Mucosa of rectum (tissue), 2 donors: Measurements from ENCODE around the gene MALRD1.

ENCODE experiments used
- H3K27ac ChIP-seq, 2 donors: one replicate each; pipeline ENCODE4 v1.7.0; 2013; ENCODE audit warnings: inconsistent platforms in 2 of 2, low read depth in 2 of 2, low read length in 2 of 2
- H3K27me3 ChIP-seq, 2 donors: one replicate each; pipeline ENCODE4 v1.7.0; 2013; ENCODE audit warnings: low read length in 2 of 2; ENCODE audit not compliant: control insufficient read depth in 2 of 2, insufficient read depth in 2 of 2
- H3K36me3 ChIP-seq, 2 donors: one replicate each; pipeline ENCODE4 v1.7.0; 2013; ENCODE audit warnings: low read length in 2 of 2; ENCODE audit not compliant: control insufficient read depth in 2 of 2, insufficient read depth in 2 of 2
- H3K4me1 ChIP-seq, 2 donors: one replicate each; pipeline ENCODE4 v1.7.0; 2013; ENCODE audit warnings: low read length in 2 of 2, mild to moderate bottlenecking in 1 of 2; ENCODE audit not compliant: control insufficient read depth in 2 of 2, insufficient read depth in 2 of 2
- H3K4me3 ChIP-seq, 2 donors: one replicate each; pipeline ENCODE4 v1.7.0; 2013; ENCODE audit warnings: low read length in 2 of 2
- H3K9ac ChIP-seq, 2 donors: one replicate each; pipeline ENCODE4 v1.7.0; 2013; ENCODE audit warnings: low read length in 2 of 2, low read depth in 1 of 2, mild to moderate bottlenecking in 1 of 2
- H3K9me3 ChIP-seq, 2 donors: one replicate each; pipeline ENCODE4 v1.7.0; 2013; ENCODE audit warnings: low read length in 2 of 2; ENCODE audit not compliant: control insufficient read depth in 2 of 2
- donor health status: healthy.
- donor health status: Normal muscosa, but diverticular disease.

MALRD1 gene

DNA sequence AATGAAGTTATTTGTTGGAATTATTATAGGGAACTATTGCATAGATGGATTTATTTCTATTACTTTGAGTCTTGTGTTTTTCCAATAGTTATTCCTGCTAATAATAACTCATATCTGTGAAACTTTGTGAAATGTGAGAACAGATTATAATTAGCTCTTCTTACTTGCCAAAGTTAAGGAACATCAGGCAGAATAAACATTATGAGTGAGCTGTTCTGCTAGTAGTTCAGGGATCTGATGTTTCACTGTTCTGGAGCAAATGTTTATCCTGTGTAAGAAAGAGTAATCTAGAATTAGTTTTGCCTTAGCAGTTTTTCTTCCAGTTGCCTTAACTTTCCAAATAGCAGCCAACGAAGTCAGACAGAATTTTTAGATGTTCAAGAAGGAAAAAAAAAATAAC lies 522.4 kb downstream of the MALRD1 start:
- H3K9me3 ChIP-seq = no peaks in the 10 kb centered on the region
- H3K27me3 ChIP-seq = no peaks in the 10 kb centered on the region
- no peaks in the 10 kb centered on the region for H3K4me1 ChIP-seq
- H3K9ac ChIP-seq = no peak overlapping the region
- H3K4me3 ChIP-seq = no peak overlapping the region
- no peak overlapping the region for H3K27ac ChIP-seq
- no peaks in the 10 kb centered on the region for H3K36me3 ChIP-seq

DNA sequence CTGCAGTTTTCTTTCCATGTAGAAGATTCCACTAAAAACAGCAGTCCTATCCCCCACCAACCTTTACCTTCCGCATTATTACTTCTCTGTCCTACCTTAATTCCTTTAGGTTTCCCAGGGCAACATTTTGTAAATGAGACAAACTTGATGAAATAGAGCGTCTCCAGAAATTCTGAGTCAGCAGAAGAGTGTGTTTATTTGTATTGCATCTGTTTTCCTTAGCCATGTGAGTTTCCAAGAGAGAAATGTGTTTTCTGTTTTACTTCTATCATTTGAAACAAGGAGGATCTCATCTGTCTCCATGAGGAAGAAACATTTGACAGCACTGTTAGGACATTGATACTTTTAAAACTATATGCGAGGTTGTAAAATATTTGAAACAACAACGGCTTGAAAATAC lies 523.5 kb downstream of the MALRD1 start:
- Histone ChIP-seq H3K4me3 (no peak overlapping the region), H3K36me3 (no peaks in the 10 kb centered on the region), H3K27me3 (no peaks in the 10 kb centered on the region), H3K27ac (no peak overlapping the region), H3K9ac (no peak overlapping the region), H3K4me1 (no peaks in the 10 kb centered on the region), H3K9me3 (no peaks in the 10 kb centered on the region)

DNA sequence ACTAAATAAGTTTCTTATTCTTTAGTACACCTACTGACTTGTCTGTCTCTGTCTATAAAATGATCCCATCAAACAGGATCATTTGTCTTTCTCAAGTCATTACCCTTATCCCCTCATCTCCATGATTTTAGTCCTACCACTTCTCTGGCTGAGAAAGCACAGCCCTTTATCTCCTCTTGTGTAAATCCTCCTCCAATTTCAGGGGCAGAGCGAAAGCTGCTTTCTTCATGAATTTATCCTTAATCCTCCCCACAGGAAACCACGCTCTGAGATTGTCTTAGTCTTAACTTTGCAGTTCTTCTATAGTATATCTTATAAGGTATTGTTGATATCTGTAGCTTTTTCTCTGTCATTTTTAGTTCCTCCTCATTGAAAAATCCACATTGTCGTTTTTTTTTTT lies 528.0 kb downstream of the MALRD1 start:
- Histone ChIP-seq H3K4me3 (no peak overlapping the region), H3K9me3 (no peaks in the 10 kb centered on the region), H3K27ac (no peak overlapping the region), H3K4me1 (no peaks in the 10 kb centered on the region), H3K27me3 (no peaks in the 10 kb centered on the region), H3K36me3 (no peaks in the 10 kb centered on the region), H3K9ac (no peak overlapping the region)

DNA sequence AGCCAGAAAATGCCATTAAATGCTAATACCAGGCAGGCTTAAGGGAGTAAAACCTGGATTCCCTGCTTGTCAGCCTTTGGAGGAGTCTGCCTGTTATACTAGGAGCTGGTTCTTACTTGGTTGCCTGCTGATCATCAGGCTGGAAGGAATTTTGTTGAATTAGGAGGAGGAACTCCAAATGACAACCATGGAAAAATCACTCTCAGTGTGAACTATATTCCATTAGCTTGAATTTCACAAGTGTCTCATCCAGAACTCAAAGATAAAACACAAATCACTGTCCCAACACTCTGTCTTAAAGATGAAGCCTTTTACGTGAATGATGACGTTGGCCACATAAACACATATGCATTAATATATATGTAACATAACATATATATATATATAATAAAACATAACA lies 528.8 kb downstream of the MALRD1 start:
- no peaks in the 10 kb centered on the region for H3K36me3 ChIP-seq
- no peaks in the 10 kb centered on the region for H3K9me3 ChIP-seq
- H3K4me3 ChIP-seq = no peak overlapping the region
- no peaks in the 10 kb centered on the region for H3K27me3 ChIP-seq
- no peak overlapping the region for H3K27ac ChIP-seq
- H3K9ac ChIP-seq = no peak overlapping the region
- H3K4me1 ChIP-seq = no peaks in the 10 kb centered on the region

DNA sequence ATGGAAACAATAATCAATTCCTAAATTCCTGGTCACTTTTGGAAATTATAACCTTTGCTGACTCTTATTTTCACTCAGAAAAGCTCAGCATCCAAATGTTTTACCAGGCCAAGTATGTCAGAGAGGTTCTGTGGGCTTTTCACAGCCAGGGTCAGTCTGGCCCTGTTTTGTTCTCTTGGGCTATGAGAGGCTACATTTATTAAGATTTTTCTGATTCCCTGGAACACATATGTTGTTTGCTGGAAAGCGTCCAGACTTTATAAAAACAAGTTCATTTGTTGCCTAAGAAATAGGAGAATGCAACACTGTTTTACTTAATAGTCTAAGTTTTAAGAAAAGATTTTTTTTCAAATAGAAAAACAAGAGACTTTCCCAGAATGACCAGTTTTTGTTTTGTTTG lies 529.2 kb downstream of the MALRD1 start:
- Histone ChIP-seq H3K27me3 (no peaks in the 10 kb centered on the region), H3K9ac (no peak overlapping the region), H3K36me3 (no peaks in the 10 kb centered on the region), H3K4me3 (no peak overlapping the region), H3K4me1 (no peaks in the 10 kb centered on the region), H3K9me3 (no peaks in the 10 kb centered on the region), H3K27ac (no peak overlapping the region)

DNA sequence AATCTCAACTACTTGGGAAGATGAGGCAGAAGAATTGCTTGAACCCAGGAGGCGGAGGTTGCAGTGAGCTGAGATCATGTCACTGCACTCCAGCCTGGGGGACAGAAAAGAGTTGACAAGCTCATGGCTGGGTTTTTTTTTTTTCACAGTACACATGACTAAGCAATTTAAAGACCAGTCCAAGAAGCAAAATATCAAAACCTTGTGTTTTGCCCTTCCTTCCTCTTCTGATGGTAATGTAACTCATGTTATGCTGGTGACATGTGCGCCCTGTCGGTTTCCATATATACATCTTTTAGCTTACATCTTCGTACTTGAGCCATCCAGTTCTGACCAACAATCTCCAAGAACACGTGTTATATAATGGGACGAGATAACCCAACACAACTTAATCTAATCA lies 530.0 kb downstream of the MALRD1 start:
- Histone ChIP-seq H3K9ac (no peak overlapping the region), H3K9me3 (no peaks in the 10 kb centered on the region), H3K27me3 (no peaks in the 10 kb centered on the region)

DNA sequence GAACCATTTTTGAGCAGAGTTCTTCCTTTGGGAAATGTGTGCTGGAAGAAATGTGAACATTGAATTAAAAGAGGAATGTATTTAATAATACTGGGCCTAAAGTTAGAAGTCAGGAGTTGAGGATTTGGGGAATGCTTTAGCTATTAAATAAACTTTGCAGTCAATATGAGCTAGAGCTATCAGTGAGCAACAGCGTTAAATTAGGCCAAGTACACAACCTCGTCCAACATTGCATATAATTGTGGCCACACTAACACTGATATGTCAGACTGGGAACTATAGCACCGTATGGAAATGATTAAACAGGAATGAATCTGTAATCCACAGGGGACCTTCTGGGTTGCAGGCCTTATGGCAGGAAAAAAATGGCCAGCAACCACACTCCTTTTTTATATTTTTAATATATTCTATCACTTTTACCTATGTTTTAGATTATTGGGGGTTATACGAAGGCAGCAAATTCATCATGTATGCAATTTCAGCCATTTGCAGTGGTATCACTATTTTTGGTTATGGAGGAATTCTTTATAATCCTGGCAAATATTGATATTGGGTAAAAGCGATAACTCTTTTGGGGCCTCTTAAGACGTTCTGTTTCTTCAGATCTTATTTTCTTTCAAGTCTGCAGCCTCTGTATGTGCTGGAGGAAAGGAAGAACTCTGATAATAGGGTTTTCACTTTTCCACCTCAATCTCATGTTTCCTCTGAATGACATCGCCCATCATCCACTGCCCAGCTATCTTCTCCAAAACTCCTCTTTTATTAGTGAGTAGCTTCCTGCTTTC lies 531.4 kb downstream of the MALRD1 start:
- H3K4me1 ChIP-seq = no peaks in the 10 kb centered on the region
- no peaks in the 10 kb centered on the region for H3K27me3 ChIP-seq
- no peak overlapping the region for H3K4me3 ChIP-seq
- no peaks in the 10 kb centered on the region for H3K9me3 ChIP-seq
- H3K9ac ChIP-seq = no peak overlapping the region
- H3K27ac ChIP-seq = no peak overlapping the region
- no peaks in the 10 kb centered on the region for H3K36me3 ChIP-seq

More for the DNA sequence above, 530.0 kb downstream of the MALRD1 start:
- H3K27ac ChIP-seq = no peak overlapping the region
- H3K36me3 ChIP-seq = no peaks in the 10 kb centered on the region
- no peak overlapping the region for H3K4me3 ChIP-seq
- no peaks in the 10 kb centered on the region for H3K4me1 ChIP-seq

DNA sequence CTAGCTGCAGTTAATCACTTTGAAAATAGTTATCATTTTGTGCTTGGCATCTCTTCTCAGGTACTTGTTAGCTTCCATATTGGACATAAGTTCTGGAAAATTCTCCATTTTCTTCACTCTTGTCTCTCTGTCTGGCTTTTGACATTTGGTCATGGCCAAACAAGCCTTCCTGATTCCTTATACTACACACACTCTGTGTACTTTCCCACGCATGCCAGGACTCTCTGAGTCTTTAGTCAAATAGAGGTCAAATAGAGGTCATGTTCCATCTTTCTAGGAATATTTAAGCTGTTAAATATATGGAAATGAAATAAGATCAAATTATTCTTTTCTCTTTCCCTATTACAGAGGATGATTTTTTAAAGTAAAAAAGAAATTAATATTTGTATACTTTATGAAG lies 532.1 kb downstream of the MALRD1 start:
- Histone ChIP-seq H3K36me3 (no peaks in the 10 kb centered on the region), H3K4me1 (no peaks in the 10 kb centered on the region), H3K9ac (no peak overlapping the region), H3K27me3 (no peaks in the 10 kb centered on the region), H3K9me3 (no peaks in the 10 kb centered on the region), H3K4me3 (no peak overlapping the region), H3K27ac (no peak overlapping the region)

DNA sequence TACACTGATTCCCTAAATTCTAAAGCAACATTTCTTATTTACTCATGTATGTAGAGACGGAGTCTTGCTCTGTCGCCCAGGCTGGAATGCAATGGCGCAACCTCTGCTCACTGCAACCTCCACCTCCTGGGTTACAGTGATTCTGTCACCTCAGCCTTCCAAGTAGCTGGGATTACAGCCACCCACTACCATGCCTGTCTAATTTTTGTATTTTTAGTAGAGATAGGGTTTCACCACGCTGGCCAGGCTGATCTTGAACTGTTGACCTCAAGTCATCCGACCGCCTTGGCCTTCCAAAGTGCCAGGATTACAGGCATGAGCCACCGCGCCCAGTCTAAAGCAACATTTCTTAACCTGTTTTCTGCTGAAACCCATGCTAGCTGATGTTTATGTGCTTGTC lies 540.0 kb downstream of the MALRD1 start:
- no peak overlapping the region for H3K4me3 ChIP-seq
- no peaks in the 10 kb centered on the region for H3K9me3 ChIP-seq
- no peak overlapping the region for H3K27ac ChIP-seq
- no peaks in the 10 kb centered on the region for H3K4me1 ChIP-seq
- no peaks in the 10 kb centered on the region for H3K27me3 ChIP-seq
- H3K9ac ChIP-seq = no peak overlapping the region
- no peaks in the 10 kb centered on the region for H3K36me3 ChIP-seq

DNA sequence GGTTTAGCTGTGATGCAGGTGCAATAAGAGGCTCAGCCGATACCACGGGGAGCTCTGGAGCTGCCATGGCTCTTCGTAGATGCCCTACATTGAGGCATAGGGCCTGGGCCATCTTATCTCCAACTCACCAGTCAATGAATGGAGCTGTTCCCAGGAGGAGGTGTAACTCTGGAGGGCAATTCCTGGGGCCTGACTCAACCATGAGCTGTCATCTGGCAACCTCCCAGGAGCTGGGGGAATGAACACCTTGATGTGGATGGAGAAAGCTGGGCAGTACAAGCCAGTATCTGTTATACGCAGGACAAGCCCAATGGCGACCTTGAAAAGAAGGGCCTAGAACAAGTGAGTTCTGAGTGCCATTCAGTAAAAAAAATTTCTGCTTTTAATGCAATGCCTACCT lies 543.7 kb downstream of the MALRD1 start:
- Histone ChIP-seq H3K36me3 (no peaks in the 10 kb centered on the region), H3K9ac (no peak overlapping the region), H3K4me1 (no peaks in the 10 kb centered on the region), H3K27ac (no peak overlapping the region), H3K4me3 (no peak overlapping the region), H3K9me3 (no peaks in the 10 kb centered on the region), H3K27me3 (no peaks in the 10 kb centered on the region)
